DND-41 (cell line): ENCODE data around the gene CACNA2D4.

ENCODE experiments used
- EZH2 ChIP-seq: IDR thresholded peaks from 3 replicates; pipeline ENCODE4 v1.6.1; 2012; ENCODE audit warnings: borderline replicate concordance, low read depth, mild to moderate bottlenecking, moderate library complexity, low read length, inconsistent platforms; ENCODE audit not compliant: severe bottlenecking
- TF ChIP-seq, protein P1 (sequence below): IDR thresholded peaks from 2 replicates; pipeline ENCODE4 v1.5.1; 2012; ENCODE audit warnings: borderline replicate concordance, low read length, moderate library complexity, mild to moderate bottlenecking; ENCODE audit not compliant: poor library complexity, severe bottlenecking; ENCODE audit errors: extremely low read depth

DNA sequence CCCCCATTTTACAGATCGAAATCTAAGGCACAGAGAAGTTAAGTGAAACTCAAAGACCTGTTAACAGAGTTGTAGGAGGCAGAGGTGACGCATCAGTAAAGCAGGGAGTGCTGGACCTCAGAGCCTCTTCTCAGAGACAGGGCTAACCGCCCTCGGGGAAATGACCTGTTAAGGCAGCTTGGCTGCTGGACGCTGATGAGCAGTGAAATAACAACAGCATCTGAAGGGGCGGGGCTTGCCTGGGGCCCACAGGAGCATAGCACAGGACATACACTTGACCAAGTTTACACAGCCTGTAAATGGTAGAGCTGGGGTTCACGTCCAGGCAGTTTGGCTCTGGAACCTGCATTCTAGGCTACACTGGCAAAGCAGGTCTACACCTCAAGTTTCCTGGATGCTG lies 58.8 kb downstream of the CACNA2D4 start:
- no peak for TF ChIP-seq EZH2
- TF ChIP-seq, protein P1, sequence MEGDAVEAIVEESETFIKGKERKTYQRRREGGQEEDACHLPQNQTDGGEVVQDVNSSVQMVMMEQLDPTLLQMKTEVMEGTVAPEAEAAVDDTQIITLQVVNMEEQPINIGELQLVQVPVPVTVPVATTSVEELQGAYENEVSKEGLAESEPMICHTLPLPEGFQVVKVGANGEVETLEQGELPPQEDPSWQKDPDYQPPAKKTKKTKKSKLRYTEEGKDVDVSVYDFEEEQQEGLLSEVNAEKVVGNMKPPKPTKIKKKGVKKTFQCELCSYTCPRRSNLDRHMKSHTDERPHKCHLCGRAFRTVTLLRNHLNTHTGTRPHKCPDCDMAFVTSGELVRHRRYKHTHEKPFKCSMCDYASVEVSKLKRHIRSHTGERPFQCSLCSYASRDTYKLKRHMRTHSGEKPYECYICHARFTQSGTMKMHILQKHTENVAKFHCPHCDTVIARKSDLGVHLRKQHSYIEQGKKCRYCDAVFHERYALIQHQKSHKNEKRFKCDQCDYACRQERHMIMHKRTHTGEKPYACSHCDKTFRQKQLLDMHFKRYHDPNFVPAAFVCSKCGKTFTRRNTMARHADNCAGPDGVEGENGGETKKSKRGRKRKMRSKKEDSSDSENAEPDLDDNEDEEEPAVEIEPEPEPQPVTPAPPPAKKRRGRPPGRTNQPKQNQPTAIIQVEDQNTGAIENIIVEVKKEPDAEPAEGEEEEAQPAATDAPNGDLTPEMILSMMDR, result no peak
